IPS DF 19.7 (cell line): Measurements from ENCODE around the gene TP53TG3B.
"Not testable (repeated sequence)": the region's sequence is repeated elsewhere in the genome, so short reads cannot be mapped to it uniquely, and the experiment has no call there.

Source experiments
- DNase-seq: peaks from one replicate; pipeline ENCODE4 v3.0.0-alpha.2; 2013; ENCODE audit warnings: low read depth, low spot score

TP53TG3B gene

GRCh38 chr16:33360541-33360940, at the start of gene TP53TG3B:
Gene TP53TG3B, plus strand, starts transcription at chr16:33360841. Its CDS starts 68 bp downstream, at chr16:33360909.
- not testable (repeated sequence) for DNase-seq

GRCh38 chr16:33336226-33337012, 24.2 kb upstream of the TP53TG3B start:
- DNase-seq, result not testable (repeated sequence)

- not testable (repeated sequence) for DNase-seq
Measured at GRCh38 chr16:33337627-33338542, 22.8 kb upstream of the TP53TG3B start.

- DNase-seq, result not testable (repeated sequence)
Measured at GRCh38 chr16:33338543-33338951, 22.1 kb upstream of the TP53TG3B start.

GRCh38 chr16:33339093-33340061, 21.3 kb upstream of the TP53TG3B start:
- DNase-seq, result not testable (repeated sequence)
